HepG2 (cell line): Measurements from ENCODE around the gene THRAP3. TPM values are rescaled to one million over a fixed set of nuclear protein-coding genes. Genes with fewer than 3 reads are reported as not detected.

Source experiments
- ATAC-seq: fragments of 200-7000 bp; cut with Tn5 transposase; 3 replicates; pipeline ENCODE4 v1.9.1; 2020; ENCODE audit warnings: mild to moderate bottlenecking, moderate library complexity
- BruUV-seq: library from RNA; stranded (reverse); fragments of 400-500 nt; replicated peaks from 2 replicates; lab custom pipeline; 2021; lab: Mats Ljungman, UMichigan
- CTCF ChIA-PET: fragments of 300-600 bp; formaldehyde crosslinking; extraction: SDS; loops from one replicate; lab custom pipeline; 2021; ENCODE audit warnings: low total read pairs, inconsistent platforms, low intra/inter-chr PET ratio; lab: Yijun Ruan, JAX
- POLR2A ChIA-PET: fragments of 350-600 bp; sonication (Branson Sonifier 250); formaldehyde crosslinking; loops from one replicate; lab custom pipeline; 2020; ENCODE audit warnings: antibody characterized with exemption, inconsistent platforms; lab: Yijun Ruan, JAX
- DNase-seq: peaks from one replicate; pipeline ENCODE4 v3.0.0-alpha.2; 2015; ENCODE audit warnings: low spot score
- FAIRE-seq: peaks from 3 replicates; lab custom pipeline; 2011; peaks lifted over from hg19 to GRCh38; lab: Jason Lieb, UNC
- H2AFZ ChIP-seq: one replicate; pipeline ENCODE4 v1.6.1; 2011; ENCODE audit warnings: low read length, inconsistent platforms
- H3K27ac ChIP-seq: fragments of 300-600 bp; 3 replicates; pipeline ENCODE4 v1.8.0; 2011; ENCODE audit warnings: mixed run types, mild to moderate bottlenecking, mixed read lengths, low read length, inconsistent platforms; ENCODE audit not compliant: insufficient read depth; ENCODE audit errors: extremely low read length
- H3K27me3 ChIP-seq, 2 experiments: fragments of 200-600 bp in 1 of 2; 2 replicates in 1 of 2; 3 replicates in 1 of 2; pipeline versions ENCODE4 v1.6.0 to v1.8.0; 2011; ENCODE audit warnings: low read length in 2 of 2, mild to moderate bottlenecking in 2 of 2, moderate library complexity in 2 of 2, inconsistent platforms in 1 of 2; ENCODE audit not compliant: insufficient read depth in 2 of 2, control insufficient read depth in 1 of 2
- H3K36me3 ChIP-seq, 2 experiments: fragments of 200-600 bp in 1 of 2; replicated peaks in 1 of 2; 2 replicates in 1 of 2; 3 replicates in 1 of 2; pipeline versions ENCODE4 v1.5.1 to v1.8.0; 2011; ENCODE audit warnings: low read length in 2 of 2, inconsistent platforms in 1 of 2; ENCODE audit not compliant: insufficient read depth in 2 of 2, control insufficient read depth in 1 of 2
- H3K4me1 ChIP-seq: 2 replicates; pipeline ENCODE4 v1.5.1; 2012; ENCODE audit warnings: low read length, inconsistent platforms; ENCODE audit not compliant: insufficient read depth
- H3K4me2 ChIP-seq: 2 replicates; pipeline ENCODE4 v1.6.0; 2011; ENCODE audit warnings: low read depth, low read length, inconsistent platforms
- H3K4me3 ChIP-seq, 3 experiments: fragments of 200-600 bp in 1 of 3; sonication (generic), shearing (Covaris generic) in 1 of 3; replicated peaks in 1 of 3; 2 replicates each; pipeline ENCODE4 v1.5.1; 2011 to 2016; ENCODE audit warnings: low read length in 3 of 3, inconsistent platforms in 2 of 3, low read depth in 2 of 3, mild to moderate bottlenecking in 2 of 3, control low read depth in 1 of 3, mixed read lengths in 1 of 3; ENCODE audit not compliant: insufficient read depth in 1 of 3
- H3K79me2 ChIP-seq: one replicate; pipeline ENCODE4 v1.6.1; 2011; ENCODE audit warnings: low read length, inconsistent platforms; ENCODE audit not compliant: insufficient read depth
- H3K9ac ChIP-seq: 2 replicates; pipeline ENCODE4 v1.6.0; 2011; ENCODE audit warnings: mild to moderate bottlenecking, low read depth, low read length, inconsistent platforms; ENCODE audit not compliant: insufficient read depth
- H3K9me3 ChIP-seq: 2 replicates; pipeline ENCODE4 v1.5.1; 2012; ENCODE audit warnings: mild to moderate bottlenecking, low read length
- H4K20me1 ChIP-seq: 2 replicates; pipeline ENCODE4 v1.6.0; 2011; ENCODE audit warnings: inconsistent platforms, mild to moderate bottlenecking, low read length, moderate library complexity; ENCODE audit not compliant: insufficient read depth
- ADNP ChIP-seq: sonication (generic); formaldehyde crosslinking; IDR thresholded peaks from 2 replicates; pipeline ENCODE4 v1.4.0; 2020; ENCODE audit warnings: missing genetic modification reagents
- HOXA3 ChIP-seq: sonication (generic); formaldehyde crosslinking; IDR thresholded peaks from 2 replicates; pipeline ENCODE4 v1.5.0; 2020; ENCODE audit warnings: missing genetic modification reagents
- JUNB ChIP-seq: sonication (generic); formaldehyde crosslinking; IDR thresholded peaks from 2 replicates; pipeline ENCODE4 v1.8.0; 2022; ENCODE audit warnings: missing genetic modification reagents, mild to moderate bottlenecking, borderline replicate concordance
- KLF6 ChIP-seq: IDR thresholded peaks from 2 replicates; pipeline ENCODE4 v1.8.0; 2016; ENCODE audit warnings: missing biosample characterization, missing genetic modification reagents
- NR2F2 ChIP-seq: IDR thresholded peaks from 2 replicates; pipeline ENCODE4 v1.6.1; 2012; ENCODE audit warnings: low read depth, inconsistent platforms, borderline replicate concordance
- ZNF343 ChIP-seq: sonication (generic); formaldehyde crosslinking; IDR thresholded peaks from 2 replicates; pipeline ENCODE4 v1.4.0; 2020; ENCODE audit warnings: mild to moderate bottlenecking, missing genetic modification reagents
- ZNF512B ChIP-seq: sonication (generic); formaldehyde crosslinking; IDR thresholded peaks from 2 replicates; pipeline ENCODE4 v1.5.1; 2020; ENCODE audit warnings: missing genetic modification reagents, mild to moderate bottlenecking, borderline replicate concordance
- WGBS: methylation state at CpG from one replicate; pipeline ENCODE4 v1.1.6; 2017; ENCODE audit warnings: low lambda C conversion rate; 5-methylcytosine and 5-hydroxymethylcytosine counted together
- in situ Hi-C: cut with HindIII; loops from 2 replicates; pipeline ENCODE4 v1.10.0; 2017; ENCODE audit warnings: low pct_unique_long_range_greater_than_20kb; ENCODE audit not compliant: extremely low pct_ligation_motif_present
- intact Hi-C: fragments of 100-400 bp; cut with micrococcal nuclease; formaldehyde crosslinking; loops from one replicate; pipeline ENCODE4 v1.10.0; 2022; ENCODE audit not compliant: unreplicated experiment
- polyA plus RNA-seq, 8 experiments: library from polyadenylated mRNA; depleted of rRNA in 3 of 8; stranded (reverse) in 7 of 8; unstranded in 1 of 8; fragments of >200 nt; fragmentation: Illumina TruSeq in 4 of 8; extraction: Trizol in 4 of 8; gene quantifications; 2 replicates each; pipeline versions ENCODE4 v1.2.1 to v1.2.3, GENCODE V29; 2011 to 2016; ENCODE audit warnings: low read depth in 4 of 8, missing spikeins in 1 of 8, mixed read lengths in 1 of 8; ENCODE audit not compliant: insufficient read depth in 1 of 8
- total RNA-seq, 5 experiments: library from RNA; depleted of rRNA; stranded (reverse); fragments of >200 nt; fragmentation: Illumina TruSeq; extraction: Trizol; gene quantifications; 2 replicates each; pipeline ENCODE4 v1.2.3, GENCODE V29; 2016; ENCODE audit warnings: low read depth in 1 of 5

THRAP3 gene
- total and polyA plus RNA-seq, 2 of the 13 experiments (the other 11 are each of a cell fraction or from before 2014, with no cell fraction given) = 45.0 to 92.6 TPM

- CTCF ChIA-PET = no interaction called here
- POLR2A ChIA-PET = no interaction called here
- intact Hi-C loops = no loop called here
These were observed 102.3 kb downstream of the THRAP3 start for GRCh38 chr1:36326499-36326898.

More at GRCh38 chr1:36326499-36326898, 102.3 kb downstream of the THRAP3 start:
- no peaks in the 10 kb centered on the region for H3K79me2 ChIP-seq
- no peak for DNase-seq
- no peak overlapping the region for H2AFZ ChIP-seq
- no peak overlapping the region for H3K27ac ChIP-seq
- H3K9me3 ChIP-seq = no peaks in the 10 kb centered on the region
- peaks cover 66% of the 10 kb centered on the region for H3K4me1 ChIP-seq
- no peak overlapping the region for H3K9ac ChIP-seq
- H4K20me1 ChIP-seq = no peaks in the 10 kb centered on the region
- 29% methylated on average over 6 of the region's 6 CpGs for WGBS
- no peak overlapping the region for H3K4me3 ChIP-seq
- no peak overlapping the region for H3K4me2 ChIP-seq
- in situ Hi-C loops = no loop called here
- TF ChIP-seq JUNB (no peak), NR2F2 (no peak), KLF6 (no peak), HOXA3 (no peak), ZNF343 (CRISPR knock-in tag) (no peak), ZNF512B (CRISPR knock-in tag) (no peak), ADNP (CRISPR knock-in tag) (no peak)
- no peak for FAIRE-seq
- ATAC-seq = no peak
- BruUV-seq = no TSS peak
- no peaks in the 10 kb centered on the region for H3K36me3 ChIP-seq
- H3K27me3 ChIP-seq = peaks cover 0 to 11% of the 10 kb centered on the region in 2 experiments; a peak in 3 of 5 replicates
